ENCODE results near the gene PPP1R13L.

DNA sequence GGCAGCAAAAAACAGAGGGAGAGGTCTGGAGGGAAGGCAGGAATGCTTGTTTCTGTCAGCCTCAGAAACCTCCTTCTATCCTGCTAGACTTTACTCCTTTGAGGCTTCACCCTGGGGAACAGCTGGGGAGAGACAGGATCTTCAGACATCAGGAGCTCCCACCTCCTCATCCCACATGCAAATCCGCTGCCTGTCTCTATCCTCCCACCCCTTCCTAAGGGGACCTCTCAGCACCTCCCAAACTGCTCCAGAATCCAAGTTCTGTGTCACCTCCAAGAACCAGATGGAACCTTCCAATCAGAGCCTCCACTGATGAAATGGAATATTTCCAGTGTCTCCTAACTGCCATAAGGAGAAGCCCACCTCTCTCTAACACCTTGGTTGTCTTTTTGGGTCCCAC is 24.8 kb downstream of the PPP1R13L start:
- TF ChIP-seq, protein P1, sequence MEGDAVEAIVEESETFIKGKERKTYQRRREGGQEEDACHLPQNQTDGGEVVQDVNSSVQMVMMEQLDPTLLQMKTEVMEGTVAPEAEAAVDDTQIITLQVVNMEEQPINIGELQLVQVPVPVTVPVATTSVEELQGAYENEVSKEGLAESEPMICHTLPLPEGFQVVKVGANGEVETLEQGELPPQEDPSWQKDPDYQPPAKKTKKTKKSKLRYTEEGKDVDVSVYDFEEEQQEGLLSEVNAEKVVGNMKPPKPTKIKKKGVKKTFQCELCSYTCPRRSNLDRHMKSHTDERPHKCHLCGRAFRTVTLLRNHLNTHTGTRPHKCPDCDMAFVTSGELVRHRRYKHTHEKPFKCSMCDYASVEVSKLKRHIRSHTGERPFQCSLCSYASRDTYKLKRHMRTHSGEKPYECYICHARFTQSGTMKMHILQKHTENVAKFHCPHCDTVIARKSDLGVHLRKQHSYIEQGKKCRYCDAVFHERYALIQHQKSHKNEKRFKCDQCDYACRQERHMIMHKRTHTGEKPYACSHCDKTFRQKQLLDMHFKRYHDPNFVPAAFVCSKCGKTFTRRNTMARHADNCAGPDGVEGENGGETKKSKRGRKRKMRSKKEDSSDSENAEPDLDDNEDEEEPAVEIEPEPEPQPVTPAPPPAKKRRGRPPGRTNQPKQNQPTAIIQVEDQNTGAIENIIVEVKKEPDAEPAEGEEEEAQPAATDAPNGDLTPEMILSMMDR (IDR thresholded peaks at IDR 0.05; ENCODE audit: insufficient read depth, low read depth, low read length) = no peak
- no peak for TF ChIP-seq EZH2 (IDR thresholded peaks at IDR 0.05; ENCODE audit: insufficient read depth, low read length)

All from astrocyte (in vitro differentiated cells and primary cell).